ENCODE results near the gene SLC5A10. TPM values are rescaled to one million over a fixed set of nuclear protein-coding genes. Genes with fewer than 3 reads are reported as not detected.

The SLC5A10 gene
- total and polyA plus RNA-seq, 2 experiments from 2014 or later, result 0.10 TPM; not detected in 1

- TF ChIP-seq ZNF462 (CRISPR knock-in tag; IDR thresholded peaks at IDR 0.05), result no peak
- no peak for TF ChIP-seq POLR2AphosphoS5 (IDR thresholded peaks at IDR 0.05; ENCODE audit: low read depth)
These were observed 32.5 kb downstream of the SLC5A10 start (continued) for GRCh38 chr17:18984273-18985114.

GRCh38 chr17:18985475-18985874, 33.5 kb downstream of the SLC5A10 start:
- H3K4me1 ChIP-seq (ENCODE audit: insufficient read depth), result no peaks in the 10 kb centered on the region
- Mint-ChIP-seq H3K4me3 (no peak overlapping the region), H3K27me3 (ENCODE audit: insufficient read depth, low read depth, poor library complexity) (peaks cover 13% of the 10 kb centered on the region), H3K9me3 (no peaks in the 10 kb centered on the region), H3K36me3 (ENCODE audit: low read depth) (peaks cover 16% of the 10 kb centered on the region), H3K4me1 (0 out of 3 replicates have a peak, but pooled peaks cover 2% of the 10 kb centered on the region), H3K27ac (no peak overlapping the region)
- H3K36me3 ChIP-seq (ENCODE audit: insufficient read depth), result no peaks in the 10 kb centered on the region
- no peaks in the 10 kb centered on the region for H3K27me3 ChIP-seq (ENCODE audit: insufficient read depth)
- H3K4me2 ChIP-seq, result no peak overlapping the region
- ATAC-seq (no peak), DNase-seq (ENCODE audit: low spot score) (no peak)
- H2AFZ ChIP-seq, result no peak overlapping the region
- H3K4me3 ChIP-seq, result no peak overlapping the region
- no peaks in the 10 kb centered on the region for H3K9me2 ChIP-seq (ENCODE audit: insufficient read depth)
- peaks cover 7% of the 10 kb centered on the region; the same call in 1 of the 2 replicates for H3K79me2 ChIP-seq (replicated peaks; ENCODE audit: insufficient read depth)
- no peaks in the 10 kb centered on the region for H3F3A ChIP-seq (replicated peaks; ENCODE audit: low read depth)
- H3K27ac ChIP-seq (ENCODE audit: low read depth), result no peak overlapping the region
- peaks cover 6% of the 10 kb centered on the region; the same call in 1 of the 2 replicates for H4K20me1 ChIP-seq (replicated peaks; ENCODE audit: insufficient read depth)
- TF ChIP-seq ZNF114 (CRISPR knock-in tag; IDR thresholded peaks at IDR 0.05) (no peak), ZNF462 (CRISPR knock-in tag; IDR thresholded peaks at IDR 0.05) (no peak), ETS1 (IDR thresholded peaks at IDR 0.05) (no peak), ZNF331 (CRISPR knock-in tag; IDR thresholded peaks at IDR 0.05; ENCODE audit: low read depth) (no peak)

Data from GM23338 (cell line).